GM18873 (cell line): ENCODE results near the gene CLDN6.
"Not testable (repeated sequence)": the region's sequence is repeated elsewhere in the genome, so short reads cannot be mapped to it uniquely, and the experiment has no call there.

Experiments used
- ATAC-seq: cut with Tn5 transposase; IDR thresholded peaks from one replicate; pipeline ENCODE4 v1.9.1; 2021; ENCODE audit warnings: mild to moderate bottlenecking, moderate library complexity, moderate number of reproducible peaks; ENCODE audit not compliant: unreplicated experiment, low FRiP score

Gene CLDN6

GRCh38 chr16:3017794-3018506 is at the start of gene CLDN6:
Gene CLDN6 (minus strand): TSS chr16:3018183. CDS start chr16:3016021, 2,162 bp downstream.
- no peak for ATAC-seq

- no peak for ATAC-seq
Measured at GRCh38 chr16:3066440-3066748, 48.4 kb upstream of the CLDN6 start.

GRCh38 chr16:3065742-3066439 is 47.9 kb upstream of the CLDN6 start:
- ATAC-seq, result no peak

- ATAC-seq, result no peak
Measured at GRCh38 chr16:3065069-3065741, 47.2 kb upstream of the CLDN6 start, which contains the start of gene IL32. Gene IL32 (plus strand): TSS chr16:3065640. CDS start chr16:3065812, 172 bp downstream.

DNA sequence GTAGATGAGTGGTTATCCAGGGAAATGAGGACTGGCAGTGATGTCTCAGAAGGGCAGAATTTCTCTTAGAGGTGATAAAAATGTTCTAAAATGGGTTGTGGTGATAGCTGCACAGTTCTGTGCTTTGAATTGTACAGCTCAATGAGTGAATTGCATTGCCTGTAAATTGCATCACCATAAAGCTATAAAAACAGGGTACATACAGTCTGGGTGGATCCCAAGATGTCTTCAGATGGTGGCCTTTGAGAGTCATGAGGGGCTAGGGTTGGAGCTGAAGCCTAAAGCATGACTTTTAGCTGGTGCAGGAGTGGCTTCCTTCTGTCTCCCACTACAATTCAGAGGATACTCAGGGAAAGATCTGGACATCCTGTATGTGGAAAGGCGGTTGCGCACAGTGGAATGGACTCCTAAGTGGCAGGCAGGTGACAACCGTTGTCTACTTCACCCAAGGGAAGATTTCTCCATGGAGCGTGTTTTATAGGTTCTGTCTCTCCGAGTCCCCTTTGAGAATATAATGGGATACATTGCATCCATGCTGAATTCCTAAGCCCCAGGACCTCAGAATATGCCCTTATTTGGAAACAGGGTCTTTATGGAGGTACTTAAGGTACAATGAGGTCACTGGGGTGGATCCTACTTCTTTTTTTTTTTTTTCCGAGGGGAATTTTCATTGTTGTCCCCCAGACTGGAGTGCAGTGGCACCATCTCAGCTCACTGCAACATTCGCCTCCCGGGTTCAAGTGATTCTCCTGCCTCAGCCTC is 45.8 kb upstream of the CLDN6 start:
- no peak for ATAC-seq

- no peak for ATAC-seq
Measured at GRCh38 chr16:3062553-3062952, 44.6 kb upstream of the CLDN6 start.

DNA sequence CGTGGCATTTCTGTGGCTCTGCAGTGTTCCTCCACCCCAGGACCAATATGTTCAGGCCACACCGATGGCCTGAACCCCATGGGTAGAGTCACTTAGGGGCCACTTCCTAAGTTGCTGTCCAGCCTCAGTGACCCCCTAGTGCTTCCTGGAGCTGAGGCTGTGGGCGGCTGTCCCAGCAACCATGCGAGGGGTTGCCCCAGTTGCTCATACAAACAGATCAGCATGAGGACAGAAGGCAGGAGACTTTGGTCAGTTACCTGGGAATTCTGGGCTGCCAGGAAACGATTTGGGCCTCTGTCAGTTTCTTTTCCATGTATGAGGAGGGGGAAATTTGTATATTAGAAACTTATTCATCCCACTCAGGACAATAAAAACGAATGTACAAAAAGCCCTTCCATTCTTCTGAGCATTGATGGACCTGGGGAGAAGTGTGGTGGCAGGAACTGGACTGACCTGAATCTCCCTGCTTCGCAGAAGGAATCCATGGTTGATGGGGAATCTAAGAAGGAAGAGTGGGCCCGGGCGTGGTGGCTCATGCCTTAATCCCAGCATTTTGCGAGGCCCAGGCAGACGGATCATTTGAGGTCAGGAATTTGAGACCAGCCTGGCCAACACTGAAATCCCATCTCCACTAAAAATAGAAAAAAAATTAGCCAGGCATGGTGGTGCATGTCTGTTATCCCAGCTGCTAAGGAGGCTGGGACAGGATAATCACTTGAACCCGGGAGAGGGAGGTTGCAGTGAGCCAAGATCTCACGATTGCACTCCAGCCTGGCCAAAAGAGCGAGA is 42.5 kb upstream of the CLDN6 start:
- no peak for ATAC-seq

DNA sequence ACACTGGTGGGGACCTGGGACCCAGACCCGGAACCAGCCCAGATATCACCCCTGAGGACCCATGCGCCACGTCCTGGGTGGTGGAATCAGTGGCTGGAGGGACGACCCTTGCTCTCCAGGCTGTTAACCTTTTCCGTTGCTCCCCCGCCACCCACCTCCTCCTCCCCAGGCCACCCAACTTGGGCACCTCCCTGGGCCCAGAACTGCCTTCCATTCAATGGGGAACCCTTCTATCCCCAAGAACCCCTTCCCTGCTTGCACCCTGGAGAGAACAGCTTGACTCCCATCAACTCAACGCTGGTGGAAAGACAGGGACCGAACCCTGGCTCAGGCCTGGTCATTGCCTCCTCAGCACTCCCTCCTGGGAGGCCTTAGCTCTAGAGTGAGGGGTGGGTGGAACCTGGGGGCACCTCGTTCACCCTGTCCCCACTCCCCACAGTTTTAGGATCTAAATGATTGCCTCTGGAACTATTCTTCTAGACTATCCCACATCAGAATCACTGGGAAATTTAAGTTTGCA is 41.8 kb upstream of the CLDN6 start:
- ATAC-seq, result no peak

GRCh38 chr16:3059041-3059722 is 41.2 kb upstream of the CLDN6 start:
- ATAC-seq, result peak; percentile 48

DNA sequence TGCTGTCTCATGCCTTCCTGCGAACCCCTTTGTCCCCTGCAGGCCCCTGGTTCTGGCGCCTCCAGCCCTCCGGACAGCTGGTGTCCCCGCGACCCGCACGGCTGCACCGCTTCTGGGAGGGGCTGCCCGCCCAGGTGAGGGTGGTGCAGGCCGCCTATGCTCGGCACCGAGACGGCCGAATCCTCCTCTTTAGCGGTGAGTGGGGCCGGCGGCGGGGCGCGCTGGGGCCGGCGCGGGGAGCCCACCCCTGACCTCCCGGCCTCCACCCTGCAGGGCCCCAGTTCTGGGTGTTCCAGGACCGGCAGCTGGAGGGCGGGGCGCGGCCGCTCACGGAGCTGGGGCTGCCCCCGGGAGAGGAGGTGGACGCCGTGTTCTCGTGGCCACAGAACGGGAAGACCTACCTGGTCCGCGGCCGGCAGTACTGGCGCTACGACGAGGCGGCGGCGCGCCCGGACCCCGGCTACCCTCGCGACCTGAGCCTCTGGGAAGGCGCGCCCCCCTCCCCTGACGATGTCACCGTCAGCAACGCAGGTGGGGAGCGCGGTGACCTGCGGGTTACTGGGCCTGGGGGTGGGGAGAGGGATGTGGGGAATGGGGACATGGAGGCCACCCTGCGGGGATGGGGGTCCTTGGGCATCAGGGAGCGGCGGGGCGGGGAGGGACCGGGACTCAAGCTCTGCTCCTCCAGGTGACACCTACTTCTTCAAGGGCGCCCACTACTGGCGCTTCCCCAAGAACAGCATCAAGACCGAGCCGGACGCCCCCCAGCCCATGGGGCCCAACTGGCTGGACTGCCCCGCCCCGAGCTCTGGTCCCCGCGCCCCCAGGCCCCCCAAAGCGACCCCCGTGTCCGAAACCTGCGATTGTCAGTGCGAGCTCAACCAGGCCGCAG is 40.4 kb upstream of the CLDN6 start:
- no peak for ATAC-seq

GRCh38 chr16:3057181-3058138 is 39.5 kb upstream of the CLDN6 start:
- no peak for ATAC-seq

GRCh38 chr16:3056336-3057180 is 38.6 kb upstream of the CLDN6 start:
- no peak for ATAC-seq

DNA sequence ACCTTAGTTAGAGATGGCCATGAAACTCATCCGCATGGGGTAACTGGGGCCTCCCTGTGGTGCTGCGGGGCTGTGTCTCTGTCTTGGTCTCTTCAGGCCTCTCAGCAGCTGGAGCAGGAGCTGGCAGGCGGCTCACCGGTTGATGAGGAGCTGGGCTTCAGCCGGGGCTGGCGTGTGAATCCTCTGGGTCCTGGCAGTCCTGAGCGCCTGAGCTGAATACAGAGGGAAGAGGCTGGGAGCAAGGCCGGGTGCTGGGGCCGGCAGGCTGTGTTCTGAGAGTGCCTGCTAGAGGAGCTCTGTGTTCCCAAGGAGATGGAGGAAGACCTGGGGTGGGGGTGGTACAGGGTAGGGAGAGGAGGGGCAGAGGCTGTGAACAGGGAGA is 37.7 kb upstream of the CLDN6 start:
- not testable (repeated sequence) for ATAC-seq

DNA sequence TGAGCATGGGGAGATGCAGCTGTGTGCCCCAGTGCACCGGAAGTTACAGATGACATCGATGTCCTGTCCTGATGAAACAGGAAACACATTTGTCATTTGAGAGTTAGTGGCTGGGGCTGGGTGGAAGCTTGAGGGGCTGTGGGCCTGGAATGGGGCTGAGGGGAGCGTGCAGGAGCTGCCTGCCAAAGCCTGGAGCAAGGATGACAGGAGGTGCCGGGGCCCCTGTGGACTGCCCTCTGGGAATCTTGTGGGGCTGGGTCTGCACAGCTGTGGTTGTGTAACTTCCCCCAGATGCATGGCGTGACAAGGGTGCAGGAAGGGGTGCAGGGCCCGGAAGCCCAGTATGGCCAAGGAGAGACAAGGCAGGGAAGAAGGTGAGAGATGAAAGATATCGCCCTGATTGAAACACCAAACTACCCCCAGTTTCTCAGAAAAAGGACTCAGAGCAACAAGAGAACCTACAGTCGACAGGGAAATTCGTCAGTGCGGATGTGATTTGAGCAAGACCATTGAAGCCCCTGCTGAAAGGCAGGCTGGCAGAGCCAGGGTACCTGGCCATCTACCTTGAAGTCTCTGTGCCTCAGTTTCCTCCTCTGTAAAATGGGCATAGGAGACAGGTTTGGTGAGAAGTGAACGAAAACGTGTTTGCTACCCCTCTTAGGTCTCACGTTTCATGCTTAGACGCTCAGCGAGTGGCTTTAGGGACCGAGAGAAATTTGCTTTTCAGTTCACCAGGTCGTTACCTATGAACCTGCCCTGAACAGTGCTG is 37.2 kb upstream of the CLDN6 start:
- ATAC-seq, result no peak

DNA sequence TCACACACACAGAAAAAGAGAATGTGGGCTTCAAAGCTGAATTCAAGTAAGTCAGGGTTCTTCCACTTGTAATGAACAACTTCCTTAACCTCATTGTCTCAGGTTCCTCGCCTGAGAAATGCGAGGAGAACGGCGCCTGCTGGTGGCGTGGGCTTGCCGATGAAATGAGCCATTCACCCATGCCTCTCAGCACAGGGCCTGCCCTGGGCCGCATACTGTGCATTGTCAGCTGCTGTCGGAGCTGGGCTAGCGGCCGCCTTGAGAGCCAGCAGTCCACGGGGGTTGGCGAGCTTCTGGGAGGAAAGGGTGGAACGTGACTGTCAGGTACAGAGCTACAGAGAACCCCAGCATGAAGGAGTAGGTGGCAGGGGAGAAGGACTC is 35.3 kb upstream of the CLDN6 start:
- ATAC-seq, result not testable (repeated sequence)
